ENCODE data around the gene SP7. TPM values are rescaled to one million over a fixed set of nuclear protein-coding genes. Genes with fewer than 3 reads are reported as not detected.
A peak's percentile ranks its signal among the peaks of the same experiment; 100 is the strongest.

SP7 gene
- total and polyA plus RNA-seq, 9 donors = 0.04 to 0.20 (median 0.06) TPM; not detected in 5

DNA sequence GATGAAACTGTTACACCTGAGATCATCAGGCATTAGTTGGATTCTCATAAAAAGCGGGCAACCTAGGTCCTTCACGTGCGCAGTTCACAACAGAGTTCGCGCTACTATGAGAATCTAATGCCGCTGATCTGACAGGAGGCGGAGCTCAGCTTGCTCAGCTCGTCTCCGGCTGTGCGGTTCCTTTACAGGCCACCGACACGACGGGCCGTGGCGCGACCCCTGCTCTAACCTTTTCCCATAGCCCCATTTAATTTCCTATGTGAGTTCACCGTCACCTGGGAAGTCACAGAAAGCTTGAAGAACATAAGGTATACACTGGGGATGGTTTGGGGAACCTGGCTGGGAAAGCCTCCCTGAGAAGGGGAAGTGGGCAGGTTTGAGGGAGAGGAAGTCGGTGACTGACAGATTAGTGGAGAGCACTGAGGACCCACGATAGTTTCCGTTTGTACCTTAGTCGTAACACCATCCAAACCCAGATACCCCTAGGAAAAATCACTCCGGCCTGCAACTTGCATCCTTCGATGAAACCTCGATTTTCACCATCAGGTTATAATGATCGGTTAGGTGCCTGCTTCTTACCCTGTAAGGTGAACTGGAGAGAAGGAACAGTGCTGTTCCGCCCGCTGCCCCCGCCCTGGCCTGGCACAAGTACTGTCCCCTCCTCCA, 11.9 kb downstream of the SP7 start:
- peak; percentile 45 for DNase-seq
- H3K9me3 ChIP-seq (replicated peaks; ENCODE audit: control insufficient read depth, low read depth, low read length) = no peaks in the 10 kb centered on the region
- peak overlapping the region; percentile 80 for H3K4me3 ChIP-seq (ENCODE audit: low read length)
- peaks cover 26% of the 10 kb centered on the region for H3K4me1 ChIP-seq (ENCODE audit: control insufficient read depth, insufficient read depth, low read length)
- 45% methylated on average over 10 of the region's 28 CpGs for WGBS (ENCODE audit: insufficient coverage)
- H3K27me3 ChIP-seq (ENCODE audit: control insufficient read depth, insufficient read depth, low read length) = peaks cover 12% of the 10 kb centered on the region
- peak overlapping the region; percentile 95 for H3K27ac ChIP-seq (ENCODE audit: low read length)
- peaks cover 9% of the 10 kb centered on the region for H3K36me3 ChIP-seq (ENCODE audit: control insufficient read depth, insufficient read depth, low read length)

DNA sequence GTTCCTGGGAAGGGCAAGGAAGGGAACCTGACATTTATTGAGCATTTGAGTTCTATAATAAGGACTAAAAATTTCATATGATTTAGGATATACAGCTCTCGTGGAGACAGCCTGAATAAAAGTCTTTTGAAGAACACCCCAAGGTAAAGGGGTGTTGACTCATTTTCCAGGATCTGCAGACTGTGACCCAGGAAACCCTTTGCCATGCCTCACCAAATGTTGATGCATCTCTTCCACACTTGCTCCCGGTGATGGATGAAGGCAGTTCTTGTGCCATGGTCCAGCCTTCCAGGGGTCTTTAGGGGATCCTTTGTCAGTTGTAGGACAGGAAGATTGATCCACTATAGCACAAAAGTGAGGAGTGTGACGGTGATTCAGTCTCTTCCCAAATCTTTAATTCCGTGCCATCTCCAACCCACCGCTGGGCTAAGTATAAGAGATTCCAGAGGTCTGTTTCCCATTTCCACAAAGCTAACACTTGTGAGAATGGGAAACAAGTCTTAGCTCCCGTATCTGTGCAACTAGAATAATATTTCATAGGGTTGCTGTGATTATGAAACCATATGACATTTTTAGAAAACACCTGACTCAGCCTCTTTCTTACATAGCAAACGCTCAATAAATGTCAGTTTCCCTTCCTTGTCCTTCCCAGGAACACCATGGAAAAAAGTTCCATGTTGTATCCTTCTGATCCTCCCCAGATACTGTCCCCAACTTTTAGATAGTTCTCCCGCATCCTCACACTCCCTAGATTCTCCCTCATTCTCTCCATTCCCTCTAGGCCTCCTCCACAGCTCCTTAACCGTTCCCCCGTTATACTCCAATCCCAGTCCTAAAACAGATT, 15.6 kb downstream of the SP7 start:
- Histone ChIP-seq H3K4me3 (ENCODE audit: low read length) (peak overlapping the region; percentile 66), H3K36me3 (ENCODE audit: control insufficient read depth, insufficient read depth, low read length) (peaks cover 27% of the 10 kb centered on the region), H3K27ac (ENCODE audit: low read length) (peak overlapping the region; percentile 97), H3K4me1 (ENCODE audit: control insufficient read depth, insufficient read depth, low read length) (peaks cover 20% of the 10 kb centered on the region), H3K9me3 (replicated peaks; ENCODE audit: control insufficient read depth, low read depth, low read length) (no peaks in the 10 kb centered on the region), H3K27me3 (ENCODE audit: control insufficient read depth, insufficient read depth, low read length) (no peaks in the 10 kb centered on the region)
- WGBS (ENCODE audit: insufficient coverage) = 18% methylated on average over 5 of the region's 10 CpGs
- no peak for DNase-seq

DNA sequence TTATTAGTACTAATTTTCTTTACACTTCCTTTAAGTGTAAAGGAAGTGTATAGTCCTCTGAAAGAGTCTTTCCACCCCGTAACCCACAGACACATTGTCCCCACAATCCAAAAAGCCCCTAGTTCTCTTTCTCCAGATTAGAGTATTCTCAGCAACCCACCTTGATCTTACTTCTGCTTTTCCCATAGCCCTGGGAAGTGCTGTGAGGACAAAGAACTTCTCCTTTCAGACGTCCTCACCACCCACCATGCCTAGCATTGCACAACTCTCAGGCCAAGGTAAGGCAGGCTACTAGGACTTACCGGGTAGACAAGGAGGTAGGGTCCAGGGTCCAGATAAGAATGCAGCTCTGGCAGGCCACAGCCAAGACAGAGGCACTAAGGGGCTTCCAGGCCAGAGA, 22.2 kb downstream of the SP7 start:
- H3K36me3 ChIP-seq (ENCODE audit: control insufficient read depth, insufficient read depth, low read length) = peaks cover 55% of the 10 kb centered on the region
- H3K27me3 ChIP-seq (ENCODE audit: control insufficient read depth, insufficient read depth, low read length) = no peaks in the 10 kb centered on the region
- no peaks in the 10 kb centered on the region for H3K9me3 ChIP-seq (replicated peaks; ENCODE audit: control insufficient read depth, low read depth, low read length)
- H3K4me3 ChIP-seq (ENCODE audit: low read length) = no peak overlapping the region
- 91% methylated on average over 1 of the region's 3 CpGs for WGBS (ENCODE audit: insufficient coverage)
- H3K27ac ChIP-seq (ENCODE audit: low read length) = no peak overlapping the region
- no peak for DNase-seq
- H3K4me1 ChIP-seq (ENCODE audit: control insufficient read depth, insufficient read depth, low read length) = no peaks in the 10 kb centered on the region

- H3K36me3 ChIP-seq (ENCODE audit: control insufficient read depth, insufficient read depth, low read length) = peaks cover 66% of the 10 kb centered on the region
- DNase-seq = no peak
- no peaks in the 10 kb centered on the region for H3K9me3 ChIP-seq (replicated peaks; ENCODE audit: control insufficient read depth, low read depth, low read length)
- H3K4me3 ChIP-seq (ENCODE audit: low read length) = no peak overlapping the region
- WGBS (ENCODE audit: insufficient coverage) = 78% methylated on average over 2 of the region's 4 CpGs
- H3K4me1 ChIP-seq (ENCODE audit: control insufficient read depth, insufficient read depth, low read length) = no peaks in the 10 kb centered on the region
- H3K27me3 ChIP-seq (ENCODE audit: control insufficient read depth, insufficient read depth, low read length) = no peaks in the 10 kb centered on the region
- no peak overlapping the region for H3K27ac ChIP-seq (ENCODE audit: low read length)
Observed at GRCh38 chr12:53308276-53308675, 27.9 kb downstream of the SP7 start.

DNA sequence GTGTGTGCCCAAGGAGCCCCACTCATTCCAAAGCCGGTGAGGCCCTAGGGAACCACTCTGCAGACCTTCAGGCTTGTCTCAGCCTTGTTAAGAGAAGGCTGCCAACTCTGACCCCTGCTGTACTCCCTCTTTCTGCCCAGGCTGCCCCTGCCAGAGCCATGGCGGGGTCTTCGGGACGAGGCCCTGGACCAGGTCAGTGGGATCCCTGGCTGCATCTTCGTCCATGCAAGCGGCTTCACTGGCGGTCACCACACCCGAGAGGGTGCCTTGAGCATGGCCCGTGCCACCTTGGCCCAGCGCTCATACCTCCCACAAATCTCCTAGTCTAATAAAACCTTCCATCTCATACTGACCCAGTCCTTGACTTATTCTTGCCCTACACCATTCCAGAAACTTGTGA, 29.3 kb downstream of the SP7 start:
- Histone ChIP-seq H3K27me3 (ENCODE audit: control insufficient read depth, insufficient read depth, low read length) (no peaks in the 10 kb centered on the region), H3K4me1 (ENCODE audit: control insufficient read depth, insufficient read depth, low read length) (no peaks in the 10 kb centered on the region), H3K9me3 (replicated peaks; ENCODE audit: control insufficient read depth, low read depth, low read length) (no peaks in the 10 kb centered on the region), H3K27ac (ENCODE audit: low read length) (no peak overlapping the region), H3K4me3 (ENCODE audit: low read length) (no peak overlapping the region), H3K36me3 (ENCODE audit: control insufficient read depth, insufficient read depth, low read length) (peaks cover 78% of the 10 kb centered on the region)
- DNase-seq = no peak
- 97% methylated on average over 10 of the region's 10 CpGs for WGBS (ENCODE audit: insufficient coverage)

DNA sequence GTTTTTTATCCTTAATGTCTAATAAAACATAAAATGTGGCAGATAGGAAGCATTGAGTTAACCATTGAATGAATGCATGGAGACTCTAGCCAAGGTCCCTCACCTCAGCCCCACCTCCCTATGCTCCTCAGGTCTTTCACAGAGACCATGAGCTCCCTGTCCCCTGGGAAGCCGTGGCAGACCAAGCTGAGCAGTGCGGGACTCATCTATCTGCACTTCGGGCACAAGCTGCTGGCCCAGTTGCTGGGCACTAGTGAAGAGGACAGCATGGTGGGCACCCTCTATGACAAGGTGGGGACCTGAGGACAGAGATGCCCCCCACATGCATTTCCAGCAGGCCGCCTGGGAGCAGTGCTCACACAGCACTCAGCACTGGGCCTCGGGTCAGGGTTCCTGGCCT, 33.3 kb downstream of the SP7 start:
- Histone ChIP-seq H3K27me3 (ENCODE audit: control insufficient read depth, insufficient read depth, low read length) (no peaks in the 10 kb centered on the region), H3K36me3 (ENCODE audit: control insufficient read depth, insufficient read depth, low read length) (peaks cover 56% of the 10 kb centered on the region), H3K27ac (ENCODE audit: low read length) (no peak overlapping the region), H3K4me3 (ENCODE audit: low read length) (no peak overlapping the region), H3K9me3 (replicated peaks; ENCODE audit: control insufficient read depth, low read depth, low read length) (no peaks in the 10 kb centered on the region), H3K4me1 (ENCODE audit: control insufficient read depth, insufficient read depth, low read length) (peaks cover 15% of the 10 kb centered on the region)
- no peak for DNase-seq
- 94% methylated on average over 3 of the region's 5 CpGs for WGBS (ENCODE audit: insufficient coverage)

- no peaks in the 10 kb centered on the region for H3K27me3 ChIP-seq (ENCODE audit: control insufficient read depth, insufficient read depth, low read length)
- H3K4me3 ChIP-seq (ENCODE audit: low read length) = peak overlapping the region; percentile 91
- no peak for DNase-seq
- peaks cover 25% of the 10 kb centered on the region for H3K4me1 ChIP-seq (ENCODE audit: control insufficient read depth, insufficient read depth, low read length)
- H3K9me3 ChIP-seq (replicated peaks; ENCODE audit: control insufficient read depth, low read depth, low read length) = no peaks in the 10 kb centered on the region
- H3K27ac ChIP-seq (ENCODE audit: low read length) = peak overlapping the region; percentile 81
- WGBS (ENCODE audit: insufficient coverage) = 3% methylated on average over 12 of the region's 12 CpGs
- H3K36me3 ChIP-seq (ENCODE audit: control insufficient read depth, insufficient read depth, low read length) = peaks cover 39% of the 10 kb centered on the region
Observed at GRCh38 chr12:53300187-53300586, 36.0 kb downstream of the SP7 start.

DNA sequence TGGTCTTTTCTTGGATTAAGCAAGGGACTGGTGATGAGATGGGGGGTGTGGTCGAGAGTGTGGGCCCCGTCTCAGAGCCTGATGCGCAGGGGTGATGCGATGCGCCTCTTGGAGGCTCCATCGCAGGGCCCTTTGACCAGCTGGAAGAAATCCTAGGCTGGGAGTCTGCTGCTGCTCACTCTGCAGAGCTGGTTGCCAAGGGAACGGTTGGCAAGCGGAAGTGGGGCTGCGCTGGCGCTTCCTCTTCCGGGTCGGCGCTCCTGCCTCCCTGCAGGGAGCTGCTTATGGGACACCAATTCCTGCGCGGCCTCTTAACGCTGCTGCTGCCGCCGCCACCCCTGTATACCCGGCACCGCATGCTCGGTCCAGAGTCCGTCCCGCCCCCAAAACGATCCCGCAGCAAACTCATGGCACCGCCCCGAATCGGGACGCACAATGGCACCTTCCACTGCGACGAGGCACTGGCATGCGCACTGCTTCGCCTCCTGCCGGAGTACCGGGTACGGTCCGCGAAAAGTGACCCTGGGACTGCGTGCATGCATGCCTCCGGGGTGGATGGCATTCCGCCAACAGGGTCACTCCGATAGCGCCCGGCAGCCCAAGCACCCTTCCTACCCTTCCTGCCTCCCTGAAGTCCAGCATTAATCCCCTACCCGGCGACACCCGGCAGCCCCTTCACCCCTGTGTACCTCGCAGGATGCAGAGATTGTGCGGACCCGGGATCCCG, 36.5 kb downstream of the SP7 start, which contains the start of gene MYG1:
TSS of gene MYG1 (plus strand) at position 242 of the 727 bp plus-strand sequence. CDS start at position 285, 43 bp downstream.
- under 1% methylated on average over 44 of the region's 51 CpGs for WGBS (ENCODE audit: insufficient coverage)
- H3K27me3 ChIP-seq (ENCODE audit: control insufficient read depth, insufficient read depth, low read length) = no peaks in the 10 kb centered on the region
- peak within 1 kb of the TSS; percentile 81 for H3K27ac ChIP-seq (ENCODE audit: low read length)
- peaks cover 37% of the 10 kb centered on the region for H3K36me3 ChIP-seq (ENCODE audit: control insufficient read depth, insufficient read depth, low read length)
- H3K4me3 ChIP-seq (ENCODE audit: low read length) = peak within 1 kb of the TSS; percentile 91
- peaks cover 30% of the 10 kb centered on the region for H3K4me1 ChIP-seq (ENCODE audit: control insufficient read depth, insufficient read depth, low read length)
- no peaks in the 10 kb centered on the region for H3K9me3 ChIP-seq (replicated peaks; ENCODE audit: control insufficient read depth, low read depth, low read length)
- DNase-seq = peak; percentile 93

- Histone ChIP-seq H3K4me1 (ENCODE audit: control insufficient read depth, insufficient read depth, low read length) (peaks cover 31% of the 10 kb centered on the region), H3K27me3 (ENCODE audit: control insufficient read depth, insufficient read depth, low read length) (no peaks in the 10 kb centered on the region), H3K9me3 (replicated peaks; ENCODE audit: control insufficient read depth, low read depth, low read length) (no peaks in the 10 kb centered on the region), H3K4me3 (ENCODE audit: low read length) (peak overlapping the region; percentile 91), H3K36me3 (ENCODE audit: control insufficient read depth, insufficient read depth, low read length) (peaks cover 37% of the 10 kb centered on the region), H3K27ac (ENCODE audit: low read length) (peak overlapping the region; percentile 81)
- DNase-seq = peak; percentile 89
- 56% methylated on average over 1 of the region's 5 CpGs for WGBS (ENCODE audit: insufficient coverage)
Observed at GRCh38 chr12:53299101-53299453, 37.1 kb downstream of the SP7 start.

DNA sequence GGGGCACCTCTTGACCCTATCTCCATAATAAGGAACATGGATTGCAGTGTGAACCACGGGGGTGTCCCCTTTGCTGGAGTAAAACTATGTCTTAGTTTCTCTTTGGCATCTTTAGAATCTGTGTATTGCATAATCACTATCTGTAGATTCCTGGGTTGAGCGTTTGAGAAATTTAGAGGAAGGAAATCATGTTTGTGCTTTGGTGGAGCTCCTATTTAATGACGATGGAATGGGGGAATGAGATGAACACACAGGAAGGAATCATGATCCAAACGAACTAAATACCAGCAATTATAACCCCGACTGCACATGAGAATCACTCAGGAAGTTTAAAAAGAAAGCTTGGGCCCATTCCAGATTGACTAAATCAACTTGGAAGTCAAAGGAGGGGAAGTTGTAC, 38.0 kb downstream of the SP7 start:
- Histone ChIP-seq H3K4me1 (ENCODE audit: control insufficient read depth, insufficient read depth, low read length) (peaks cover 31% of the 10 kb centered on the region), H3K27me3 (ENCODE audit: control insufficient read depth, insufficient read depth, low read length) (no peaks in the 10 kb centered on the region), H3K4me3 (ENCODE audit: low read length) (no peak overlapping the region), H3K9me3 (replicated peaks; ENCODE audit: control insufficient read depth, low read depth, low read length) (no peaks in the 10 kb centered on the region), H3K36me3 (ENCODE audit: control insufficient read depth, insufficient read depth, low read length) (peaks cover 32% of the 10 kb centered on the region), H3K27ac (ENCODE audit: low read length) (no peak overlapping the region)
- DNase-seq = no peak
- WGBS (ENCODE audit: insufficient coverage) = no CpG with 5 or more reads among the region's 5 CpGs

Data from muscle of leg (tissue), 11 donors.